Peyer's patch (tissue), 4 donors: ENCODE results near the gene IFI30. TPM values are rescaled to one million over a fixed set of nuclear protein-coding genes. Genes with fewer than 3 reads are reported as not detected.

Experiments
- DNase-seq, 3 donors: peaks; one replicate each; pipeline ENCODE4 v3.0.0-alpha.2; 2017 to 2019
- H3K27ac ChIP-seq, 4 donors: fragments of 200-600 bp; sonication (generic); one replicate each; pipeline ENCODE4 v1.5.1; 2016 to 2019
- H3K27me3 ChIP-seq, 2 donors: fragments of 200-600 bp; sonication (generic); one replicate each; pipeline ENCODE4 v1.5.1; 2019
- H3K36me3 ChIP-seq, 3 donors: fragments of 200-600 bp; sonication (generic); one replicate each; pipeline ENCODE4 v1.5.1; 2016 to 2019
- H3K4me1 ChIP-seq, 4 donors: fragments of 200-600 bp; sonication (generic); one replicate each; pipeline ENCODE4 v1.5.1; 2016 to 2019
- H3K4me3 ChIP-seq, 4 donors: fragments of 200-600 bp; sonication (generic); 1 replicate in 3 of 4; 2 replicates in 1 of 4; pipeline ENCODE4 v1.5.1; 2016 to 2019; ENCODE audit warnings: mild to moderate bottlenecking in 1 of 4
- H3K9me3 ChIP-seq, 4 donors: fragments of 200-600 bp; sonication (generic); one replicate each; pipeline ENCODE4 v1.5.1; 2016 to 2019; ENCODE audit warnings: mild to moderate bottlenecking in 1 of 4
- POLR2A ChIP-seq, 2 donors: fragments of 450-650 bp; IDR thresholded peaks; one replicate each; pipeline ENCODE4 v1.5.1; 2017; ENCODE audit warnings: antibody characterized with exemption in 2 of 2, mild to moderate bottlenecking in 2 of 2, moderate library complexity in 2 of 2
- small RNA-seq, 2 donors: library from RNA; depleted of rRNA; stranded (forward); fragments of <200 nt; gene quantifications; one replicate each; pipeline ENCODE3, GENCODE V24; 2016
- total RNA-seq, 4 donors: library from RNA; depleted of rRNA; stranded (reverse); fragments of >200 nt; gene quantifications; one replicate each; pipeline ENCODE4 v1.1.0, GENCODE V29; 2016
- TF ChIP-seq, protein P1 (sequence below), 6 experiments: fragments of 450-650 bp in 4 of 6; fragments of 200-600 bp in 2 of 6; sonication (generic) in 1 of 6; IDR thresholded peaks; one replicate each; pipeline ENCODE4 v1.5.1; 2017 to 2019; ENCODE audit warnings: antibody characterized with exemption in 6 of 6, mild to moderate bottlenecking in 3 of 6, moderate library complexity in 1 of 6

Gene IFI30
- total RNA-seq, 4 donors from 2014 or later, result 54.9 to 109 (median 60.7) TPM

DNA sequence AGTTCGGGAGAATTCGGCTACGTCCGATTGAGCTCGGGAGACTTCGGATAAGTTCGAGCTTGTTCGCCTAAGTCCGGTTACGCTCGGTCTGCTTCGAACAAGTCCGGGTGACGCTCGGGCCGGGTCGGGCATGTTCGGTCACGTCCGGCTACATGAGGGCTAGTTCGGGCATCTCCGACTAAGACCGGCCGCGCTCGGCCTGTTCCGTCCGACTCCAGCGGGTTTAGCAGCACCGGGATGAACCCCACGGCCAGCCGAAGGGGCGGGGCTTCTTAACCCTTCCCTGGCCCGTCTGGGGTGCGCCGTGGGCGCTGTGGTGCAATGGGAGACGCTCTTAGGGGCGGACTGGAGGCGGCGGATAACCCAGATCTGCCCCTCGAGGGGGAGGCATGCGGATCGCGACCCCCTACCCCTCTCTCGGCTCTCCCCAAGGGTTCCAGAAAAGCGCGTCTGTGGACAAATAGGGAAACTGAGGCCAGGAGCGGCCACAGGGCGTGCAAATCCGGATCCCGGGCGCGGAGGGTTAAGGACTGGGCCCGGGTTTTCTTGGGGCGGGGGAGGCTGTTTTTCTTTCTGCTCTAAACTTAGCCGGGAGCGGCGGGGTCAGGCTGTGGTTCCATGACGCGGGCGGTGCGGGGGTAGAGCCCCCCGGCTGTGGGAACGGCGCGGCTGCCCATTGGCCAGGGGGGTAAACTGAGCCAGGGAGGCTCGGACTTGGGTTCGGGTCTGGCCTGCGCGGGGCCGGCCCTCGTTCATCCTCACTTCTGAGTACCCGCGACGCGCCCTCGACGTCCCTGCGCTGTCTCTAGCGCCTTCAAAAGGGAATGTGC is 51.1 kb downstream of the IFI30 start:
- peak; percentile 90 to 99 (median 98) for DNase-seq
- TF ChIP-seq, protein P1, sequence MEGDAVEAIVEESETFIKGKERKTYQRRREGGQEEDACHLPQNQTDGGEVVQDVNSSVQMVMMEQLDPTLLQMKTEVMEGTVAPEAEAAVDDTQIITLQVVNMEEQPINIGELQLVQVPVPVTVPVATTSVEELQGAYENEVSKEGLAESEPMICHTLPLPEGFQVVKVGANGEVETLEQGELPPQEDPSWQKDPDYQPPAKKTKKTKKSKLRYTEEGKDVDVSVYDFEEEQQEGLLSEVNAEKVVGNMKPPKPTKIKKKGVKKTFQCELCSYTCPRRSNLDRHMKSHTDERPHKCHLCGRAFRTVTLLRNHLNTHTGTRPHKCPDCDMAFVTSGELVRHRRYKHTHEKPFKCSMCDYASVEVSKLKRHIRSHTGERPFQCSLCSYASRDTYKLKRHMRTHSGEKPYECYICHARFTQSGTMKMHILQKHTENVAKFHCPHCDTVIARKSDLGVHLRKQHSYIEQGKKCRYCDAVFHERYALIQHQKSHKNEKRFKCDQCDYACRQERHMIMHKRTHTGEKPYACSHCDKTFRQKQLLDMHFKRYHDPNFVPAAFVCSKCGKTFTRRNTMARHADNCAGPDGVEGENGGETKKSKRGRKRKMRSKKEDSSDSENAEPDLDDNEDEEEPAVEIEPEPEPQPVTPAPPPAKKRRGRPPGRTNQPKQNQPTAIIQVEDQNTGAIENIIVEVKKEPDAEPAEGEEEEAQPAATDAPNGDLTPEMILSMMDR (IDR thresholded peaks at IDR 0.05), result no peak
- TF ChIP-seq POLR2A (IDR thresholded peaks at IDR 0.05), result no peak
- no peaks in the 10 kb centered on the region for H3K36me3 ChIP-seq
- peak overlapping the region; percentile 15 to 58 (median 42) for H3K4me3 ChIP-seq
- H3K27ac ChIP-seq, result peak overlapping the region in 3 of 4 donors; percentile 12 to 54 (median 38)
- H3K4me1 ChIP-seq, result peaks cover 0 to 31% (median 9%) of the 10 kb centered on the region in 4 donors
- peaks cover 0 to 10% of the 10 kb centered on the region in 2 donors for H3K27me3 ChIP-seq
- no peaks in the 10 kb centered on the region for H3K9me3 ChIP-seq

DNA sequence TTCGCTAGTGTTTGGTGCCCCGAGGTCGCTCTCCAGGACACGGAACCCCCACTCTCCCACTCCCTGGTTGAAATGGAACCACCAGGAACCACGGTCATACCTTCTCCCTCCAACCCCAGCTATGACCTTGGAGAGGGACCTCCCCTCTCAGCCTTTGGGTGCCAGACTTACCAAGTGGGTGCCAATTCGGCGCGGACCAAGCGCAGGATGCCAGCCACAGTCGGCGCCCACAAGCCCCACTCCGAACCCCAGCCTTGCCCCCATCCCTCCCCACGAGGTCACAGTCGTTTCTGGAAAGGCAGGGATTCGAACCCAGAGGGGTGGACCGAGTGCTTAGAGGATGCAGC is 51.7 kb downstream of the IFI30 start:
- peaks cover 0 to 31% (median 9%) of the 10 kb centered on the region in 4 donors for H3K4me1 ChIP-seq
- peak overlapping the region in 2 of 4 donors; percentile 12 to 41 for H3K27ac ChIP-seq
- TF ChIP-seq POLR2A (IDR thresholded peaks at IDR 0.05), result no peak
- TF ChIP-seq, protein P1 (IDR thresholded peaks at IDR 0.05), result no peak
- H3K27me3 ChIP-seq, result peaks cover 0 to 10% of the 10 kb centered on the region in 2 donors
- H3K36me3 ChIP-seq, result no peaks in the 10 kb centered on the region
- no peaks in the 10 kb centered on the region for H3K9me3 ChIP-seq
- DNase-seq, result no peak
- H3K4me3 ChIP-seq, result peak overlapping the region in 1 of 4 donors; percentile 58

DNA sequence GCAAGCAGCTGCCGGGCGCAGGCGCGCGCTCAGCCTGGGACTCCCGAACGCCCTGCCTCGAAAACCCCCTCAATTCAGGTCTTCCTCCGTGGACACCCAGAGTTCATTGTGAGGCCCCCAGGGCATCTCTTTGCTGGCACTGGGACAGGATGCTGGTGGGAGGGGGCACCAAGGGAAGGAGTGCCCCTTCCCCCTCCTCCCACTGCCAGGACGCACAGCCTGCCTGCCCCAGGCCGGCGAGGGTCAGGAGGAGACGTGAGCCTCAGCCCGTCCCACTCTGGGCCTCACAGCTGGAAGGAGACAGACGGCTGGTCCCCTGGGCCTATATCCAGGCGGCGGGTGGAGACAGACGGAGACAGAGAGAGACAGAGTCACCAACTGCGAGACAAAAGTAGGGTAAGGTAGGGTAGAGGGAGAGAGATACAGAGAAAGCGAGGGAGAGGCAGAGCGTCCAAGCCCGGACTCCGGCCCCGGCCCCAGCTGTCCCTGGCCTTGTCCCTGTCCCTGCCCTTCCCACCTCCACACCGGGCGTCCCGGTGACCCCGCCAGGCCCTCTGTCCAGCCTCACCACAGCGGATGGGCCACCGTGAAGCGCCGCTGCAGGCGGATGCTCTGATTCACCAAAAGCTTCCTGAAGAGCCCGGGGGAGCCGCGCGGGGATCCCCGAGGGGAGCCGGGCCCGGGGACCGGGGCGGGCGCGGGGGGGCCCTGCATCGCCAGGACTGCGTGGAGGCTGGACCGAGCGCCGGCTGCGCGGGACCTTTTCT is 52.3 kb downstream of the IFI30 start, which contains the start of gene PDE4C:
Gene PDE4C (minus strand): TSS at position 737 of the 767 bp plus-strand sequence. CDS start 23 bp downstream, at position 714.
- Histone ChIP-seq H3K4me1 (peaks cover 0 to 29% (median 9%) of the 10 kb centered on the region in 4 donors), H3K36me3 (no peaks in the 10 kb centered on the region), H3K9me3 (no peaks in the 10 kb centered on the region), H3K4me3 (peak within 1 kb of the TSS in 1 of 4 donors; percentile 22), H3K27me3 (peaks cover 0 to 10% of the 10 kb centered on the region in 2 donors), H3K27ac (peak within 1 kb of the TSS in 2 of 4 donors; percentile 12 to 41)
- TF ChIP-seq, protein P1 (IDR thresholded peaks at IDR 0.05), result no peak
- no peak for TF ChIP-seq POLR2A (IDR thresholded peaks at IDR 0.05)
- no peak for DNase-seq

DNA sequence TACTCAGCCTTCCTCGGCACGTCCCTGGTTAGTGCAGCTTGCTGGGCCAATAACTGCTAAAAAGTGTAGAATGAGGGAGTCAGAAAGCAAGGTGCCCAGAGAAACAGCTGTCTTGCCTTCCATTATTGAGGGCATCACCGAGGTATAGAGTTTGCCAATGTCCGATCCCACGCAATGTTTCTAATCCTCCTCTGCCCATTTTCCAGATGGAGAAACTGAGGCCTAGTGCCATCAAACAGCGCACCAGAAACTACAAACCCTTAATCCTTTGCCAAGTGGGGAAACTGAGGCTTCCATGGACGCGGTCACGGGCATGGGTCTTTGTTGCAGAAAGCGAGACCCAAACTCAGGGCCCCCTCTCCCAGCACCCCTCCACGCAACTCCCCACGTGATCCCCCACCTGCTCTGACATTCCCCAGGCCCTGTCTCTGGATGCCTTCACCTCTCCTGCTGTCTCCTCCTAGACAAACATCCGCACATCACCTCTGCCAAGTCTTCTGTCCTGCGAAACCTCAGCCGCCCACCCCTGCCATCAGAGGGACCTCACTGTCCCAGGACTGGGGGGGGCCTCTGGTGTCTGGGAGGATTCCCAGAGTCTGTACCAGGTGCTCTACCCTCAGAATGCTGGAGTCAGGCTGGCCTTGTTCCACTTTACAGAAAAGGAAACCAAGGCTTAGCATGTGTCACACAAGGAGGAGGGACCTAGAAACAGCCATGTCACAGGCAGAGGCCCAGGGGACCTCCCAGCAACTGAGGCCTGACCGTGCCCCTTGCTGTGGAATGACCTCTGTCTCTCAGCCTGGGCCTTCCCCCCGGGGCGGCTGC is 53.6 kb downstream of the IFI30 start:
- no peaks in the 10 kb centered on the region for H3K9me3 ChIP-seq
- TF ChIP-seq, protein P1 (IDR thresholded peaks at IDR 0.05), result no peak
- no peak for TF ChIP-seq POLR2A (IDR thresholded peaks at IDR 0.05)
- peaks cover 0 to 25% (median 9%) of the 10 kb centered on the region in 4 donors for H3K4me1 ChIP-seq
- no peak for DNase-seq
- no peaks in the 10 kb centered on the region for H3K36me3 ChIP-seq
- no peak overlapping the region for H3K4me3 ChIP-seq
- no peak overlapping the region for H3K27ac ChIP-seq
- peaks cover 0 to 10% of the 10 kb centered on the region in 2 donors for H3K27me3 ChIP-seq

Small RNAs within 50 kb of the gene (small RNA-seq; reads per million reads assigned to genes)
- gene IFI30, result 0 reads per million in 2 donors

Other genes with a start within 250 kb of the IFI30 start
- gene CCDC124, start 240.8 kb upstream of the IFI30 start, total RNA-seq, result 10 to 100 TPM; 18.9 to 33.0 (median 24.4) TPM
- not detected for gene KCNN1, start 206.7 kb upstream of the IFI30 start, total RNA-seq
- gene ARRDC2, start 165.6 kb upstream of the IFI30 start, total RNA-seq, result 10 to 100 TPM; 26.8 to 94.9 (median 29.4) TPM
- gene IL12RB1, start 86.9 kb upstream of the IFI30 start, total RNA-seq, result 10 to 100 TPM in 1 of 4 donors, 1 to 10 TPM in 3; 1.2 to 19.0 (median 2.8) TPM
- gene MAST3, start 76.0 kb upstream of the IFI30 start, total RNA-seq, result 10 to 100 TPM; 47.8 to 56.3 (median 52.0) TPM
- 10 to 100 TPM; 19.7 to 45.4 (median 28.2) TPM for gene PIK3R2, start 20.6 kb upstream of the IFI30 start, total RNA-seq
- gene MPV17L2, start 19.4 kb downstream of the IFI30 start, total RNA-seq, result 10 to 100 TPM in 3 of 4 donors, 1 to 10 TPM in 1; 4.1 to 19.6 (median 16.0) TPM
- gene RAB3A, start 30.2 kb downstream of the IFI30 start, total RNA-seq, result 1 to 10 TPM in 3 of 4 donors, not detected in 1; 6.1 to 9.5 (median 8.3) TPM
- gene PDE4C, start 52.6 kb downstream of the IFI30 start, total RNA-seq, result 1 to 10 TPM in 3 of 4 donors, not detected in 1; 3.9 to 8.3 (median 8.3) TPM
- 10 to 100 TPM in 2 of 4 donors, 1 to 10 TPM in 2; 7.4 to 40.2 (median 17.0) TPM for gene IQCN, start 100.6 kb downstream of the IFI30 start, total RNA-seq
- 100 to 1,000 TPM; 629 to 753 (median 680) TPM for gene JUND, start 107.8 kb downstream of the IFI30 start, total RNA-seq
- gene LSM4, start 149.3 kb downstream of the IFI30 start, total RNA-seq, result 100 to 1,000 TPM; 102 to 193 (median 178) TPM
- 100 to 1,000 TPM in 1 of 4 donors, 10 to 100 TPM in 3; 45.4 to 138 (median 89.2) TPM for gene PGPEP1, start 166.8 kb downstream of the IFI30 start, total RNA-seq
- 10 to 100 TPM in 1 of 4 donors, 1 to 10 TPM in 3; 6.8 to 11.6 (median 9.0) TPM for gene GDF15, start 212.3 kb downstream of the IFI30 start, total RNA-seq
- 1 to 10 TPM; 2.5 to 4.2 (median 3.6) TPM for gene LRRC25, start 223.8 kb downstream of the IFI30 start, total RNA-seq
- gene SSBP4, start 245.6 kb downstream of the IFI30 start, total RNA-seq, result 10 to 100 TPM; 34.0 to 85.8 (median 39.9) TPM